NCI-H2029 treated with DMSO at 0.1 percent for 48 hours (cell line): Measurements from ENCODE around the gene POLR2E.

Experiments used
- DNase-seq: peaks from one replicate; lab custom pipeline; 2025; lab: John Stamatoyannopoulos, UW

POLR2E gene

DNA sequence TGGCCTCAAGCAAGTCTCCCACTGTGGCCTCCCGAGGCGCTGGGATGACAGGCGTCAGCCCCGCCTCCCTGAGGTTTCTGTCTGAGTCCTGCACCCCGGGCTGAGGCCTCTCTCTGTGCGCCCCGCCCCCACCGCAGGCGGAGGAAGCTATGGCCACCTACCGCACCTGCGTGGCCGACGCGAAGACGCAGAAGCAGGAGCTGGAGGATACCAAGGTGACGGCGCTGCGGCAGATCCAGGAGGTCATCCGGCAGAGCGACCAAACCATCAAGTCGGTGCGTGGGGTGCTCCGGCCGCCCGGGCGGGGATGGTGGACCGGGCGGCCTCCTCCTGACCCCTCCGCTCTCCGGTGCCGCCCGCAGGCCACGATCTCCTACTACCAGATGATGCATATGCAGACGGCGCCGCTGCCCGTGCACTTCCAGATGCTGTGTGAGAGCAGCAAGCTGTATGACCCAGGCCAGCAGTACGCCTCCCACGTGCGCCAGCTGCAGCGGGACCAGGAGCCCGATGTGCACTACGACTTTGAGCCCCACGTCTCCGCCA lies 15.5 kb downstream of the POLR2E start:
- no peak for DNase-seq

DNA sequence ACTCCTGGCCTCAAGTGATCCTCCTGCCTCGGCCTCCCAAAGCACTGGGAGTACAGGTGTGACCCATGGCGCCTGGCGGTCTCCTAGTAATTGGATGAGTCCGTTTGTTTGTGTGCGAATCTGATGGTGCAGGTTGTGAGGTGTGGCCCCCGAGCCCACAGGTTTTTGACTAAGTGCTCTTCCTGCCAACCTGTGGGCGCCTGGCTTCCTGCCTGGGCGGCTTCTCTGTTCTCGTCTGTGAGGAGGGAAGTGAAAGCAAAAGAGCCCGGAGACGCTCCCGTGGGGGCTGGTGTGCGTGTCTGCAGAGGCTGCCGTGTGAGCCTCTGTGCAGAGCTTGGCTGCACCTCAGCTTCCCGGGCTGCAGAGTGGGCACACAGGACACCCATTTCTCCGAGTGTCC lies 18.2 kb downstream of the POLR2E start:
- peak; percentile 73 for DNase-seq

DNA sequence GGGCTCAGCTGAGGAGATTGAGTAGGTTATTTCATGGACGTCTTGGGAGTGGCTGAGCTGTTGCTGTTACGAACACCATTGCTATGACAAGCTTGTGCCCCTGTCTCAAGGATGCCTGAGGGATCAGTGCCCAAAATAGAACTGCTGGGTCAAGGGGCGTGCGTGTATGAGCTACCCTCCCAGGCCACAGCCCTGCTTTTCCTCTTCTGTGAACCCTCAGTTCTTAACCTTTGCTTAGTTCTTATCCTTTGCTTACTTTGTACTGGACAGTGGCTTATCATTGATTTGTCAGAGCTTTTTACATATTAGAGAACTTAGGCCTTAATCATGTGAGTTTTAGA lies 19.2 kb downstream of the POLR2E start:
- no peak for DNase-seq

DNA sequence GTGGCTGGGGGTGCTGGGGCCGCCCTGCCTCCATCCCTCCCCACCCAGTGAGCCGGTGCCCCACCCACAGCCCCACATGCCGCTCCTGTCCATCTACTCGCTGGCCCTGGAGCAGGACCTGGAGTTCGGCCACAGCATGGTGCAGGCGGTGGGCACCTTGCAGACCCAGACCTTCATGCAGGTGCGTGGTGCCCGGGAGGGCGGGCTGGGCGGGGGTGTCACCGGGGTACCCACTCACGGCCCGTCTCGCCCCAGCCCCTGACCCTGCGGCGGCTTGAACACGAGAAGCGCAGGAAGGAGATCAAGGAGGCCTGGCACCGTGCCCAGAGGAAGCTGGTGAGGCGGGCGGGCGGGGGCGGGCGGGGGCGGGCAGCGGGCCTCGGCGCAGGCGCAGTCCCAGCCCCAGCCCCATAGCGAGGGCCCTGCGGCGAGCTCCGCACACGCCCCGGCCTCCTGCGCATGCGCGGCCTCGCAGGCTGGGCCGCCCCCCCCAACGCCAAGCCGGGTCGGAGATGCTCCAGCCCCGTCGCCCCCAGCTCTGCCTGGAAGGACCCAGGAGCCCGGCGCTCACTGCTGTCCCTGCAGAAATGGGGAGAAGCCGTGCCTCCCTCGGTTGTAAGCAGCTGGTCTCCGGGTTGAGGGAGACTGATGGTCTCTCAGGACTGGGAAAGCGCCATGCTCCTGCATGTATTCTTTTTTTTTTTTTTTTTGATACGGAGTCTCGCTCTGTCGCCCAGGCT lies 20.5 kb downstream of the POLR2E start:
- peak; percentile 83 for DNase-seq

DNA sequence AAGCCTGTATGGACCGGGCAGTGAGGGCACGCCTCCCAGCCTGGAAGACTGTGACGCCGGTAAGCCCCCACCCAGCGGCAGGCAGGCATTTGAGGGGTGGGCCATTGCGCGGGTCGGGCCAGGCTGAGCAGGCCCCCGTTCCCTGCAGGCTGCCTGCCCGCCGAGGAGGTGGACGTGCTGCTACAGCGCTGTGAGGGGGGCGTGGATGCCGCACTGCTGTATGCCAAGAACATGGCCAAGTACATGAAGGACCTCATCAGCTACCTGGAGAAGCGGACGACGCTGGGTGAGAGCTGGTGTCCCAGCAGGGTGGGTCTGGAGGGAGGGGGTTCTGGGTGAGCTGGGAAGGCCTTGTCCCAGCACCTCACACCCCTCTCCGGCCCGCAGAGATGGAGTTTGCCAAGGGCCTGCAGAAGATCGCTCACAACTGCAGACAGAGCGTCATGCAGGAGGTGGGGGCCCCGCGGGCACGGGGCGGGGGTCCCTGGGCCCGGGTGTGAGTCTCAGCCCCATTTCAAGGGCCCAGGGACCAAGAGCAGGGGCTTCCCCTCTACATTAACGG lies 21.1 kb downstream of the POLR2E start:
- no peak for DNase-seq

DNA sequence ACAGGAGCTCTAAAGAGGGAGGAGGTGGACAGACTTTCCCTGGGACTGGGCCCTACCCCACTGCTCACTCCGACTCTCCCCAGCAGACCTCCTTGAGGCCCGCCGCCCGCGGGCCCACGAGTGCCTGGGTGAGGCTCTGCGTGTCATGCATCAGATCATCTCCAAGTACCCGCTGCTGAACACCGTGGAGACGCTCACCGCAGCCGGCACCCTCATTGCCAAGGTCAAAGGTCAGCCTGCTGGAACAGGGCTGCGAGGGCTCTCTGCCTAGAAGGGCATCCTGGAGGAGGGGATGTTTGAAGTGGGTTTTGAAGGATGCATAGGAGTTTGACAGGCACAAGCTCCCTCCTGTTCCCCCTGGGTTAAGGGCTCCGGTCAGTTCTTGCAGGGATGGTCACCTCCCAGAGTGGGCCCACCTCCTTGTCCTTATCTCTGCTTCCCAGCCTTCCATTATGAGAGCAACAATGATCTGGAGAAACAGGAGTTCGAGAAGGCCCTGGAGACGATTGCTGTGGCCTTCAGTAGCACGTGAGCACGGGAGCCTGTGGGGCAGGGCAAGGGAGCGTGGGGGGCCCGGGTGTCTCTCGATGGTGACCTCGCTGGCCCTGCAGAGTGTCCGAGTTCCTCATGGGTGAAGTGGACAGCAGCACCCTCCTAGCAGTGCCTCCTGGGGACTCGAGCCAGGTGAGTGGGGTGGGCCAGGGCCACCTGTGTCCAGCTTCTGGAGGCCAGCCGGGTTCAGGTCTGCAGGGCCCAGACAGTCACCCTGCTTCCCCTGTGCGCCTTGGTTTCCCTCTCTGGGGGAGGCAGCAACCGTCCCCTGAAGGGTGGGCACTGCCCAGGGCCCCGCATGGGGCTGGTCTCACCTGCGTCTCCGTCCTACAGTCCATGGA lies 21.9 kb downstream of the POLR2E start:
- no peak for DNase-seq

DNA sequence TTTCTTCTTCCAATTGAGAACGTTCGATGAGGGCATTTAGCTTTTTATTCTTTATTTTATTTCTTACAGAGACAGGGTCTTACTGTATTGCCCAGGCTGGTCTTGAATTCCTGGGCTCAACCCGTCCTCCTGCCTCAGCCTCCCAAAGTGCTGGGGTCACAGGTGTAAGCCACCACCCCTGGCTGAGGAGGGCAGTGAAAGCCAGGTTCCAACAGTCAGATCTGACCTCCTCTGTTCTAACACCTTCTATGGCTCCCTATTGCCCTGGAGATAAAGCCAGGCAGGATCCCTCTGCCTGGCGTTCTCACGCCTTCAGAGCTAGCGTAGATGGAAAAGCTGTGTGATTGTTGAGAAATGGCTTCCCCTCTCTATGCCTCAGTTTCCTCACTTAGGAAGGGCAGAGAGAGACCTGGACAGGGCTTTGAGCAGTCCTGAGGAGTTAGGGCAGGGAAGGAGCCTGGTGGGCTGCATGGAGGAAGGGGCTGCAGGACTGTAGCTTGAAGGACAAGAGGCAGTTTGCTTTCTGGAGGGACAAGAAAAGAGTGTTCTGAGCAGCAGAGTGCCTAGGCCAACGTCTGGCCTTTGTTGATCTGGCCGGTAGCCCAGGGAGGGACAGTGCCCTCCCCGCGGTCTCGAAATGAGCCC lies 22.7 kb downstream of the POLR2E start:
- DNase-seq = no peak

DNA sequence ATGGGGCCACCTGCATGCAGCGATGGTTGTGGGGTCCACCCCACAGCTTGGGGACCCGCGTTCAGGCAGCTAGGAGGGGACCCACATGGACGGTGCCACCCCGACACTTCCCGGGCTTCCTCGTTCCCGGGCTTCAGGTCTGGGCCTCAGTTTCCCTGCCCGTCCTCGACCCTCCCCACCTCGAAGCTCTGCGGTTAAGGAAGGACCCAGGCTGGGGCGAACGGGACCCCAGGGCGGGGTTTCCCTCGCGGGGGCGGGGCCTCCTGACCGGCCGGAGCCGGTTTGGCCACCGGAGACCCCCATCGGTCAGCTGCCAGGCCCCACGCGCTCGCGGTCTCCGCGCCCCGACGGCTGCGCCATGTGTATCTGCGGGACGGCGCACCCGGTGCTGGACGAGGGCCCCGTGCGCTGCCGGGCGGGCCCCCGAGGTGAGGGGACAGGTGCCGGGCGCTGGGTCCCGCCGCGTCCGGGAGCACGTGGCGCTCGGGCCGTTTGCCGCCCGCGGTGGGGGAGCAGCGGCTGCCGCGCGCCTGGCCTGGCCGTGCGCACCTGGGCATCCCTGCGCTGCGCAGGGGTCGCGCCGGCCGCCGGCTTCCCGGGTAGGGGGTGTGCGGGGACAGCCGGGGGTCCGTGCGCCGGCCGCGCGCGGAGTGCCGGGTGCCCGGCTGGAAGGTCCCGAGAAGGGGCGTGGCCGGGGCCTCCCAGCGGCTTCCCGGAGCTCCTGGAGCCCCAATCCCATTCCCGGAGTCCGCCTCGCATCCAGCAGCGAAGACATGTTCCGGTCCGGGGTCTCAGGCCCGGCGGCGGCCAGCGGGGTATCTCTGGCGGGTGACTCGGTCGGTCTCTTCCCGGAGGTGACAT lies 24.0 kb downstream of the POLR2E start:
- no peak for DNase-seq

DNA sequence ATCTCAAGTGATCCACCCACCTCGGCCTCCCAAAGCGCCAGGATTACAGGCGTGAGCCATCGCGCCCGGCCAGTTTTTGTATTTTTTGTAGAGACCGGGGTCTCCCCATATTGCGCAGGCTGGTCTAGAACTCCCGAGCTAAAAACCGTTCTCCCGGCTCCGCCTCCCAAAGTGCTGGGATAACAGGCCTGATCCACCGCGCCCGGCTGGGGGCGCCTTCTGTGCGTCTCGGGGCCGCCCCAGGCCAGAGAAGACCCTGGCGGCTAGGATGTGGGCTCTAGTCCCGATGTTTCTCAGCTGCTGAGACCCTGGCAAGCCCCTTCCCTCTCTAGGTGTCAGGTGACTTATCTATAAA lies 24.6 kb downstream of the POLR2E start:
- DNase-seq = no peak

DNA sequence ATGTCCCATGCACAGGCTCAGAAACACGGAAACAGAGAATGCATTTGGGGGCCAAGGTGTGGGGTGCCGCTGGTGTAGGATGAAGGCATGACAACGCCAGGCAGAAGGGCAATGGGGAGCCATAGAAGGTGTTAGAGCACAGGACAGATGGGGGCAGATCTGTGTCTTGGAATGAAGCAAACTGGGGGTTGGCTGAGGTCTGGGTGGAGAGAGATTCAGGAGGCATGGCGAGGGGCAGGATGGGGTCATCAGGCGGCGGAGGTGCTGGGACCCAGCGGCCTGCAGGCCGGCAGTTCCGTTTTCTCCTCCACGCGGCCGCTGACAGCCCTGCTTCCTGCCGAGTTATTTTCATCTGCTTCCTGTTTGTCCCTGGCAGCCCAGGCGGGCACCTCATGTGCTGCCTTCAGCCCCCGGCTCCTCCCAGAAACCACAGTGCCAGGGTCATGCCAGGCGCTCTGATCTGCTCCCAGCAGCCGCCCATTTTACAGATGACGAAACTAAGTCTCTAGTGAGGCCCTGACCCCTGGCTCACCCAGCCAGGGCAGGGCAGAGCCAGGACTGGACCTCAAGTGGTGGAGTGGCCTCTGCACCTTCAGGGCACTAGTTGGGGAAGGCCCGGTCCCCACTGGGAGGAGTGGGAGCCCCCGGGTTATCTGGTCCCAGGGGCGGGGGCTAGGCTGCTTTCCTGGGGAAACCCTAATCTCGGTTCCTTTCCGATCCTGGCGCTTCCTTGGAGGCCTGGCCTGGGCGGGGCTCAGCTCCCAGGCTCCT lies 26.0 kb downstream of the POLR2E start:
- DNase-seq = no peak

DNA sequence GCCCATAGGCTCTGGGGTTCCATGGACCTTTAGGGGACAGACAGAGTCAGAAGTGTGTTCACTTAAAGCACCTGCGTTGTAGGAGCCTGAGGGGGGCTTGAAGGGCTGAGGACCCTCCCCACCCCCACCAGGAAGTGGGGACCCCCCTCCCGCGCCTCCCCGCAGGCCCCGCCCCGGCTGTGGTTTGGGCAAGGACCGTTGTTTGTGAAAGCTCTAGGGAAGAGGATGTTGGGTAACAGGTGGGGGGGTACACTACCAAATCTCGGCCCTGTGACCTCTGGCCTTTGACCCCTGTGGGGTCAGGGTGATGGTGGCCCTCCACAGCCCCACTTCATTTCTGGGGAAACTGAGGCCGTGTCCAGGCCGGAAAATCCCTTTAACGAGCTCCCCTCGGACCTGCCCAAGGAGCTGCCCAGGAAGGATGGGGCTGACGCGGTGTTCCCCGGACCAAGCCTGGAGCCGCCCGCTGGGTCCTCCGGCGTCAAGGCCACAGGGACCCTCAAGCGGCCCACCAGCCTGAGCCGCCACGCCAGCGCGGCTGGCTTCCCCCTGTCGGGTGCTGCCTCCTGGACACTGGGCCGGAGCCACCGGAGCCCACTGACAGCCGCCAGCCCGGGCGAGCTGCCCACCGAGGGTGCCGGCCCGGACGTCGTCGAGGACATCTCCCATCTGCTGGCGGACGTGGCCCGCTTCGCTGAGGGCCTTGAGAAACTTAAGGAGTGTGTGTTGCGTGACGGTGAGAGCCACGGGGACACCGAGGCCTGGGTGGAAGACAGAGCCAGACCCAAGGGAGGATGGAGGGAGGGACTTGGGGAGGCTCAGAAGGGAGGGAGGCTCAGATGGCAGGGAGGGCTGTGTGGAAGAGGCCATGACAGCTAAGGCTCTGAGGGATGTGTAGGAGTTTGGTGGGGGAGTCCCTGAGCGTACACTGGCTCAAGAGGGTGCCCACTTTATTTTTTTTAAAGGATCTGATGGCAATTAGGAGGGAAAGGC lies 26.9 kb downstream of the POLR2E start:
- no peak for DNase-seq

DNA sequence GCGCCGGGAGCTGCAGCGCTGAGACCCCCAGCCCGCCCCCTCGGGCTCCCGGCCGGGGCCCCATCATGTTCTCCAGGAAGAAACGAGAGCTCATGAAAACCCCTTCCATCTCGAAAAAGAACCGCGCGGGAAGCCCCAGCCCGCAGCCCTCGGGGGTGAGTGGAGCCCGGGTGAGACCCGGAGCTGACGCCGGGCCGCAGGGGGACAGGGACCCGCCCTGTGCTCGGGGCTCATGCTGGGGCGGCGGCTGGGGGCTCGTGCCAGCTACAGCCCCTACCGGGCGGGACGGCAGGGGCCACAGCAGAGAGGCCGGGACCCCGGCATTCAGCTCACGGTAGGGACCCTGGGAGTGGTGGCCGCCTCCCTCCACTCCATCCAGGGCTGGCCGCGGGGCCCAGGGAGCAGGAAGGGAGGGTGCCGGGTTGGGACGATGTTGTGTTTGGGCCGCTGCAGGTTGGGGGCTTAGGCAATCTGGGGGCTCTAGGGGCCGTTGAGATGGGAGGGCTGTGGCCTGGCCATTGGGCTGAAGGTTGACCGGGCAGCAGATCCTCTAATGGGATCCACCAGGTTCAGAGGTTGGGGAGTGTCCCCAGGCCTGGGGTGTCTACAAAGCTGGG lies 27.7 kb downstream of the POLR2E start:
- DNase-seq = no peak

DNA sequence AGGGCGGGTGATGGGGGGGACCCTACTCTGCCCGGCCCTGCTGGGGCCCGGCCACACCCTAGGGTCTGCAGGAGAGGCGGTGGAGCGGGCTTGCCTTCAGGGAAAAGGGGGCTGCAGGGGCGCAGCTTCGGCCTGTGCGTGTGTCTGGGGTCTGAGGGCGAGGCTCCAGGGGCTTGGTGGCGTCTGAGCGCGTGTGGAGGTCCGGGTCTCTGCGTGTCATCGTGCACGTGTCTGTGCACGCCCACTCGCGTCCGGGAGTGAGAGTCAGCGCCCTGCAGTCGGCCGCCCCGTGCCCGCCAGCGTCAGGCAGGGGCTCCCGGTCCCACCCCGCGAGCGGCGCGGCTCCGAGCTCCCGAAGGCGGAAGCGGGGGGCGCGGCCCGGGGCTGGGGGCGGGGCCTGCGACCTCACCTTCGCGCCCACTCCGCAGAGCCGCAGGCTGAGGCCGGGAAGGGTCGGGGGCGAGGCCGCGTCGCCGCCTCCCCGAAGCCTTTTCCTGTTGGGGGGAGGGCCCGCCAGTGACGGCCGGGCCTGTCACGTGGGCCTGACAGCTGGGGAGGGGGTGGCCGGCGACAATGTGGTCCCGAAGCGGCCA lies 28.3 kb downstream of the POLR2E start, which contains the start of gene ARHGAP45:
Gene ARHGAP45, plus strand, starts transcription at position 420 of the 593 bp plus-strand sequence. CDS start 239 bp downstream, outside the sequence.
- no peak for DNase-seq

DNA sequence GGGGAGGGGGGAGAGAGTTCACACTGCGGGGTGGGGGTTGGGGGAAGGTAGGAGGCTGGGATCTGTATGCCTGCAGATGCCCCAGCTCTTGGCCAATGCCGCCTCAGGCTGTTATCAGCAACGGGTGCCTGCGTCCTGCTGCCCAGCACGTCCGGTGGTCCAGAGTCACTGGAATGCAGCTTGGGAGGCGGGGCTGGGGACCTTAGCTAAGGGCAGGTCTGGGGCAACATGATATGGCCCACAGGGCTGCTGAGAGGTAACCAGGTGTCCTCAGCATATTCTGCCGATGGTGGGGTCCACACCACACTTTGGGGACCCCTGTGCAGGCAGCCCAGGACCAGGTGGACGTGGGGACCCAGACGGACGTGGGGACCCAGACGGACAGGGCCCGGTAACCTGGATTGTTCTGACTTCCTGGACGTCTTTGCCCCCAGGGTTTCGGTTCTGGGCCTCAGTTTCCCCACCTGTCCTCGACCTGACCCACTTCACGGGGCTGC lies 28.9 kb downstream of the POLR2E start:
- no peak for DNase-seq

DNA sequence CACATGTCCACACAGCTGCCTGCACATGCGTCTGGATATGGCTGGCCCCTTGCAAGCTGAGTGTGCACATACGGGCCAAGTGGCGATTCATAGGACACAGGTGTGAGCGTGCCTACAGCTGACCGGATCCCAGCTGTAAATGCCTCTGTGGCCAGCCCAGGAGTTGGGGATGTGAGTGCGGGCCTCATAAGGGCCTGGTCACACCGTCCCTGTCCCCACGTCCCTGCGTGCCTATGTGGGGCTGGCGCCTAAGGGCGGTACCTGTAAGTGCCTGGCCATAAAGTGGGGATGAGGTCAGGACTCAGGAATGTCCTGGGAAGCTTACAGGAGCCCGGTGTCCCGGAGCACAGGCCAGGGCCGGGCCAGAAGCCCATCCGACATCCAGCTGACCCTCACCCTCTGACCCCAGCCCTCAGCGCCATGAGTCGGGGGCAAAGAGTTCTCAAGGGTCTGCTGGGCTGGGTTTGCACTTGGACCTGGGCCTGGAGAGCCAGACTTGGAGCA lies 29.5 kb downstream of the POLR2E start:
- no peak for DNase-seq

DNA sequence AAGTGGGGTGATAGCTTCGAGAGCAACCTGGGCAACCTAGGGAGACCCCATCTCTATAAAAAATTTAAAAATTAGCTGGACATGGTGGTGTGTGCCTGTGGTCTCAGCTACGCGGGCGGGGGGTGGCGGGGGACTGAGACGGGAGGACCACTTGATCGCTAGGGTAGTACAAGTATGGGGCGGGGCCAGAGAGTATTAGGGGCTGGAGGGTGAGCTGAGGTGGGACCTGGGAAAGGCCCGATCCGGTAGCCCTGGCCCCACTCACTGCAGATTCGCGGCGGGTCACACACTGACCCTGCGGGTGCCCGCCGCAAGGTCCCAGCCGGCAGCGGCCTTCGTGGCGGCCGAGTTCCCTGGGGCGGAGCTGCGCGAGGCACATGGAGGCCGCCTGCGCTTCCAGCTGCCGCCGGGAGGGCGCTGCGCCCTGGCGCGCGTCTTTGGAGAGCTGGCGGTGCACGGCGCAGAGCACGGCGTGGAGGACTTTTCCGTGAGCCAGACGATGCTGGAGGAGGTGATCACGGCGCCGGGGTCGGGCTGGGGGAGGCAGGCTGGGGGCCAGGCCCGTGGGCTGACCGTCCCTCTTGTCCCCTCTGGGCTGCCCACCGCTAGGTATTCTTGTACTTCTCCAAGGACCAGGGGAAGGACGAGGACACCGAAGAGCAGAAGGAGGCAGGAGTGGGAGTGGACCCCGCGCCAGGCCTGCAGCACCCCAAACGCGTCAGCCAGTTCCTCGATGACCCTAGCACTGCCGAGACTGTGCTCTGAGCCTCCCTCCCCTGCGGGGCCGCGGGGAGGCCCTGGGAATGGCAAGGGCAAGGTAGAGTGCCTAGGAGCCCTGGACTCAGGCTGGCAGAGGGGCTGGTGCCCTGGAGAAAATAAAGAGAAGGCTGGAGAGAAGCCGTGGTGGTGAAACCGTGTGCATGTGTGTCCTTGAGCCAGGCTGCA lies 30.2 kb downstream of the POLR2E start:
- DNase-seq = no peak
